GM19023 (cell line): ENCODE results near the gene EPO.
"Not testable (repeated sequence)": the region's sequence is repeated elsewhere in the genome, so short reads cannot be mapped to it uniquely, and the experiment has no call there.

Experiments
- ATAC-seq: cut with Tn5 transposase; IDR thresholded peaks from one replicate; pipeline ENCODE4 v1.9.1; 2021; ENCODE audit warnings: mild to moderate bottlenecking, moderate library complexity; ENCODE audit not compliant: unreplicated experiment

The EPO gene

DNA sequence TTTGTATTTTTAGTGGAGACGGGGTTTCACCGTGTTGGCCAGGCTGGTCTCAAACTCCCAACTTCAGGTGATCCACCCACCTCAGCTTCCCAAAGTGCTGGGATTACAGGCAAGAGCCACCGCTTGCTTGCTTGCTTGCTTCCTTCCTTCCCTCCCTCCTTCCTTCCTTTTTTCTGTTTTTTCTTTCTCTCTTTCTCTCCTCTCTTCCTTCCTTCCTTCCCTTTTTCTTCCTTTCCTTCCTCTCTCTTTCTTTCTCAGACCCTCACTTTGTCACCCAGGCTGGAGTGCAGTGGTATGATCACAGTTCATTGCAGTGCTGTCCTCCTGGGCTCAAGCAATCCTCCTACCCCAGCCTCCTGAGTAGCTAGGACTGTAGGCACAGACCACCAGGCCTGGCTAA, 19.2 kb upstream of the EPO start:
- ATAC-seq: not testable (repeated sequence)

DNA sequence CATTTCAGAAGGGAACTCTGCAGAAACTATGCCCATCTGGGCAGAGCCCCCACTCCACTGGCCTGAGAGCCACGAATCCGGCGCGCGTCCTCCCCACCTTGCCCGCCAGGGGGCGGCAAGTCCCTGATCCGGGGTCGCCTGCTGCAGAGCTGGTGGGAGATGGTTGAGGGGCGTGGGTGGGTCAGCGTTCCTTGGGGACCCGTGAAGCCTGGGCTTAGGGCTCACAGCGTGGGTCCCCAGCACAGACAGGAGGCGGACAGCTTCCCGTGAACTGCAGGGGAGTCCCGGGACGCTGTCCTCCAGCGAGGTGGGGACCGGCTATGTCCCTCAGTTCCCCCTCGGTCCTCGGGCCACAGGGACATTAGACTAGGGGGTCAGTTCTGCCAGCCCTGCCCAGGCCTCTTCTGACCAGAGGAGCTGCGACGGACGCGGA, 14.9 kb upstream of the EPO start:
- ATAC-seq: peak; percentile 56

DNA sequence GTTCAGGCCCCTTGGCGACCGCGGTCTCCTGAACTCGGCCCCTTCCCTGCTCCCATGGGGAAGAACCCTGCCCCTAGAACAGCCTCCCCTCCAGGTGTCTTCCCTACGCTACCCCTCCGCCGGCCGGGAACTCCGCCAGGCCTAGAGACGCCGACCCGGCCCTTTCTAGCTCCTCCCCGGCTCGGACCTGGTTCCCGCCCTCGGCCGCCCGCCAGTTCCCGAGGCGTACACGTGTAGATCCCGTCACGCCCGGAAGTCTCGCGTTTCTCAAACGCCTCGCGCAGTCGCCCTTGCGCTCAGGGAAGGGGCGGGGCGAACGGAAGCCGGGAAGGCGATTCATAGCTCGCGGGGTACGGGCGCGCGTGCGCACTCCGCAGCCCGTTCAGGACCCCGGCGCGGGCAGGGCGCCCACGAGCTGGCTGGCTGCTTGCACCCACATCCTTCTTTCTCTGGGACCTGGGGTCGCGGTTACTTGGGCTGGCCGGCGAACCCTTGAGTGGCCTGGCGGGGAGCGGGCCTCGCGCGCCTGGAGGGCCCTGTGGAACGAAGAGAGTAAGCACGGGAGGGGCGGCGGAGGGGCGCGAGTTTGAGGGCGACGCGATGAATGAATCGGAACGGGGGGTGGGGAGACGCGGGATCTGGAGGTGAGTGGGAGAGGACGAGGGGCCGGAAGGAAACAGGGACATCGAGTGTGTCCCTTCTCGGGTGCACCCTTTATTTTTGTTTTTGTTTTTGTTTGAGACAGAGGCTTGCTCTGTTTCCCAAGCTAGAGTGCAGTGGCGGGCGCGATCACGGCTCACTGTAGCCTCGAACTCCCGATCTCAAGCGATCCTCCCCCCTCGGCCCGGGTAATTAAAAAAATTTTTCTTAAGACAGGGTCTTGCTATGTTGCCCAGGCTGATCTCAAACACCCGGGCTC, 14.3 kb upstream of the EPO start, which contains the start of gene POP7:
Gene POP7 (plus strand): TSS at position 369 of the 919 bp plus-strand sequence. CDS start 710 bp downstream, outside the sequence.
- ATAC-seq: peak; percentile 91

DNA sequence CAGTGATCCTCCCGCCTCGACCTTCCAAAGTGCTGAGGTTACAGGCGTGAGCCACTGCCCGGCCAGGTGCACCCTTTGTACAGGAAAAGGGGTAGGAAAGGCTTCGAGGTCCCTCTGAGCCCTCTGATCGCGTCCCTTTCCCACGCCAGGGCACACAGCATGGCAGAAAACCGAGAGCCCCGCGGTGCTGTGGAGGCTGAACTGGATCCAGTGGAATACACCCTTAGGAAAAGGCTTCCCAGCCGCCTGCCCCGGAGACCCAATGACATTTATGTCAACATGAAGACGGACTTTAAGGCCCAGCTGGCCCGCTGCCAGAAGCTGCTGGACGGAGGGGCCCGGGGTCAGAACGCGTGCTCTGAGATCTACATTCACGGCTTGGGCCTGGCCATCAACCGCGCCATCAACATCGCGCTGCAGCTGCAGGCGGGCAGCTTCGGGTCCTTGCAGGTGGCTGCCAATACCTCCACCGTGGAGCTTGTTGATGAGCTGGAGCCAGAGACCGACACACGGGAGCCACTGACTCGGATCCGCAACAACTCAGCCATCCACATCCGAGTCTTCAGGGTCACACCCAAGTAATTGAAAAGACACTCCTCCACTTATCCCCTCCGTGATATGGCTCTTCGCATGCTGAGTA, 13.5 kb upstream of the EPO start:
- no peak for ATAC-seq

DNA sequence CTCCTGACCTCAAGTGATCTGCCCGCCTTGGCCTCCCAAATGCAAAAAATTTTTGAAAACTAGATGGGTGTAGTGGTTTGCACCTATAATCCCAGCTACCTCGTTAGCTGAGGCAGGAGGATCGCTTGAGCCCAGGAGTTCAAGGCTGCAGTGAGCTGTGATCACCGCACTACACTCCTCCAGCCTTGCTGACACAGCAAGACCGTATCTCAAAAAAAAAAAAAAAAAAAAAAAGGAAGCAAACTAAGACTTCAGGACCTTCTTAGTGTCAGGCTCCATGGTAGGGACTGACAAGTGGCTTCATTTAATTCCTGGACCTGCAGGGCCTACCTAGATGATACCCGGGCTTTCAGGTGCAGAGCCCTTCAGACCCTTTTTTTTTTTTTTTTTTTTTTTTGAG, 11.9 kb upstream of the EPO start:
- ATAC-seq: no peak

DNA sequence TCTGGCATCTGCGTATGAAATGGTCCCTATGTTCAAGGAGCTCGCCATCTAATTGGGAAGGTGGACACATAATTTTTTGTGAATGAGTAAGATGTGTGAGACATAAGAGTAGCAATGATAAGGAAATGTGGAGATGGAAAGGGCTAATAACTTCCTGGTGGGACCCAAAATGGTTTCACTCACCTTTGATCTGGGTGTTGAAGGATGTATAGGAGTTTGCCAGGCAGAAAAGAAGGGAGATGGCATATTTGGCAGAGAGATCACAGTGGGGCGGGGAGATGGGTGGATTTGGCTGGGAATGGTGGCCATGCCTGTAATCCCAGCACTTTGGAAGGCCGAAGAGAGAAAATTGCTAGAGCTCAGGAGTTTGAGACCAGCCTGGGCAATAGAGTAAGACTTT, 9.8 kb upstream of the EPO start:
- no peak for ATAC-seq

DNA sequence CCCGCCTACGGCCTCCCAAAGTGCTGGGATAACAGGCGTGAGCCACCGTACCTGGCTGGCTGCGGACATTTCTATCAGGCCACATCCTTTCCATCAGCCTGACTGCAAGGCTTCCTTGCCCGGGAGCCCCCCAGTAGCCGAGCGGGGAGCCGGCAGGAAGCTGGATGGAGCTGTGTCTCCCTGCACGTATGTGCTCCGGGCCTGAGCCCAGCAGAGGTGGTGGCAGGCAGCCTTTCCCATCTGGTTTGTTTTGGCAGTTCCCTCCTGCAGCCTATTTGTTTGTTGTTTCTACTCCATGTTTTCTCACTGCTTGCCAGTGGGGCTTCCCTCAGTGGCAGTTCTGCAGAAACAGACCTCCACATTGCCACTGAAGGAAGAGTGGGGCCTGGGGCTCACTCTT, 8.9 kb upstream of the EPO start:
- no peak for ATAC-seq

DNA sequence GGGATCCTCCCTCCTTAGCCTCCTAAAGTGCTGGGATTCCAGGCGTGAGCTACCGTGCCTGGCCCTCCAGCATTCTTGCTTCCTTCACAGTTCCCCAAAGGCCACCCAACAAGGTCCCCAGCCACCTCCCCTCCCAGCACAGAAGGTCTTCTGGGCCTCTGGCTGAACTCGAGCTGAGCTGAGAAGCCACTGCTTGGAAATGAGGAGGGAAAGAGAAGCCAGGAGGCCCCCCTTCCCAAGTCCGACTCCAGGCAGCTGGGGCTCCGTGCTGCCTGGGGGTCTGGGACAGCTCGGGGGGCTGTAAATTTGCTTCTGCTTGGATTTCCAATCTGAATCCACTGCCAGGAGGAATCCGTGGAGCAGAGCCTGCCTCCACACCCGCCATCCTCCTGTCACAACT, 5.5 kb upstream of the EPO start:
- no peak for ATAC-seq

DNA sequence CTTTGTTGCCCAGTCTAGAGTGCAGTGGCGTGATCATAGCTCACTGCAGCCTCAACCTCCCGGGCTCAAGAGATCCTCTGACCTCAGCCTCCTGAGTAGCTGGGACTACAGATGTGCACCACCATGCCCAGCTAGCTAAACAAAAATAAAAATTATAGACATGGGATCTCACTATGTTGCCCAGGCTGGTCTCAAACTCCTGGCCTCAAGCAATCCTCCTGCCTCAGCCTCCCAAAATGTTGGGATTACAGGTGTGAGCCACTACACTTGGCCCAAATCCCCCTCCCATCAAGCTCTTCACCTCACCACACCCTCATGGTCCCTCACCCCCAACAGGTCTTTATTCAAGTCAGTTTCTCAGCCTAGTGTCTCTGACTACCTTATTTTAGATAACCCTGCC, 3.2 kb upstream of the EPO start:
- not testable (repeated sequence) for ATAC-seq

DNA sequence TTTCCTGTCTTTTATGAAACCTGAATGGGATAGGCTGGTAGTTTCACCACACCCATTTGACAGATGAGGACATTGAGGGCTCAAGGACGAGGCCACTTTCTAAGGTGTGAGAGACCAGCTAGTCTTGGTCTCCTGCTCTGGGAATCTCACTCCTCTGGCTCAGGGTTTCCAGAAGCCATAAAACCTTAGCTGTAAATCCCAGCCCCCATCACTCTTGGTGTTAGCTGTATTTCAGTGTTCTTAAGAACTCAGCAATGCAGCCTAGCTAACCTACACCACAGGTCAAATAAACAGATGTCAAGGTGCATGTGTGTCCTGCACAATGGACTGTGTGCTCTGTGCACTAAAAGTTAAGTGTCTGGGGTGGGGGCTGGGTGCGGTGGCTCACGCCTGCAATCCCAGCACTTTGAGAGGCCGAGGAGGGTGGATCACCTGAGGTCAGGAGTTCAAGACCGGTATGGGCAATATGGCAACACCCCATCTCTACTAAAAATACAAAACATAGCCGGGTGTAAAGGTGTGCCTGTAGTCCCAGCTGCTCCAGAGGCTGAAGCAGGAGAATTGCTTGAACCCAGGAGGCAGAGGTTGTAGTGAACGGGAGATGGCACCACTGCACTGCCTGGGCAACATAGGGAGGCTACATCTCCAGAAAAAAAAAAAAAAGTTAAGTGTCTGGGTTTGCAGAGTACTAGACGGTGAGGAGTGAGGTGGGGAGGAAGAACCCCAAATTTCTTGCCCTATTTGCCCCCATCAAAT, 567 bp upstream of the EPO start:
- no peak for ATAC-seq

DNA sequence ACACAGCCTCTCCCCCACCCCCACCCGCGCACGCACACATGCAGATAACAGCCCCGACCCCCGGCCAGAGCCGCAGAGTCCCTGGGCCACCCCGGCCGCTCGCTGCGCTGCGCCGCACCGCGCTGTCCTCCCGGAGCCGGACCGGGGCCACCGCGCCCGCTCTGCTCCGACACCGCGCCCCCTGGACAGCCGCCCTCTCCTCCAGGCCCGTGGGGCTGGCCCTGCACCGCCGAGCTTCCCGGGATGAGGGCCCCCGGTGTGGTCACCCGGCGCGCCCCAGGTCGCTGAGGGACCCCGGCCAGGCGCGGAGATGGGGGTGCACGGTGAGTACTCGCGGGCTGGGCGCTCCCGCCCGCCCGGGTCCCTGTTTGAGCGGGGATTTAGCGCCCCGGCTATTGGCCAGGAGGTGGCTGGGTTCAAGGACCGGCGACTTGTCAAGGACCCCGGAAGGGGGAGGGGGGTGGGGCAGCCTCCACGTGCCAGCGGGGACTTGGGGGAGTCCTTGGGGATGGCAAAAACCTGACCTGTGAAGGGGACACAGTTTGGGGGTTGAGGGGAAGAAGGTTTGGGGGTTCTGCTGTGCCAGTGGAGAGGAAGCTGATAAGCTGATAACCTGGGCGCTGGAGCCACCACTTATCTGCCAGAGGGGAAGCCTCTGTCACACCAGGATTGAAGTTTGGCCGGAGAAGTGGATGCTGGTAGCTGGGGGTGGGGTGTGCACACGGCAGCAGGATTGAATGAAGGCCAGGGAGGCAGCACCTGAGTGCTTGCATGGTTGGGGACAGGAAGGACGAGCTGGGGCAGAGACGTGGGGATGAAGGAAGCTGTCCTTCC, 620 bp downstream of the EPO start:
- ATAC-seq: no peak

DNA sequence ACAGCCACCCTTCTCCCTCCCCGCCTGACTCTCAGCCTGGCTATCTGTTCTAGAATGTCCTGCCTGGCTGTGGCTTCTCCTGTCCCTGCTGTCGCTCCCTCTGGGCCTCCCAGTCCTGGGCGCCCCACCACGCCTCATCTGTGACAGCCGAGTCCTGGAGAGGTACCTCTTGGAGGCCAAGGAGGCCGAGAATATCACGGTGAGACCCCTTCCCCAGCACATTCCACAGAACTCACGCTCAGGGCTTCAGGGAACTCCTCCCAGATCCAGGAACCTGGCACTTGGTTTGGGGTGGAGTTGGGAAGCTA, 1.2 kb downstream of the EPO start:
- no peak for ATAC-seq

DNA sequence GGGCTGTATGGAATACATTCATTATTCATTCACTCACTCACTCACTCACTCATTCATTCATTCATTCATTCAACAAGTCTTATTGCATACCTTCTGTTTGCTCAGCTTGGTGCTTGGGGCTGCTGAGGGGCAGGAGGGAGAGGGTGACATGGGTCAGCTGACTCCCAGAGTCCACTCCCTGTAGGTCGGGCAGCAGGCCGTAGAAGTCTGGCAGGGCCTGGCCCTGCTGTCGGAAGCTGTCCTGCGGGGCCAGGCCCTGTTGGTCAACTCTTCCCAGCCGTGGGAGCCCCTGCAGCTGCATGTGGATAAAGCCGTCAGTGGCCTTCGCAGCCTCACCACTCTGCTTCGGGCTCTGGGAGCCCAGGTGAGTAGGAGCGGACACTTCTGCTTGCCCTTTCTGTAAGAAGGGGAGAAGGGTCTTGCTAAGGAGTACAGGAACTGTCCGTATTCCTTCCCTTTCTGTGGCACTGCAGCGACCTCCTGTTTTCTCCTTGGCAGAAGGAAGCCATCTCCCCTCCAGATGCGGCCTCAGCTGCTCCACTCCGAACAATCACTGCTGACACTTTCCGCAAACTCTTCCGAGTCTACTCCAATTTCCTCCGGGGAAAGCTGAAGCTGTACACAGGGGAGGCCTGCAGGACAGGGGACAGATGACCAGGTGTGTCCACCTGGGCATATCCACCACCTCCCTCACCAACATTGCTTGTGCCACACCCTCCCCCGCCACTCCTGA, 2.4 kb downstream of the EPO start:
- no peak for ATAC-seq

DNA sequence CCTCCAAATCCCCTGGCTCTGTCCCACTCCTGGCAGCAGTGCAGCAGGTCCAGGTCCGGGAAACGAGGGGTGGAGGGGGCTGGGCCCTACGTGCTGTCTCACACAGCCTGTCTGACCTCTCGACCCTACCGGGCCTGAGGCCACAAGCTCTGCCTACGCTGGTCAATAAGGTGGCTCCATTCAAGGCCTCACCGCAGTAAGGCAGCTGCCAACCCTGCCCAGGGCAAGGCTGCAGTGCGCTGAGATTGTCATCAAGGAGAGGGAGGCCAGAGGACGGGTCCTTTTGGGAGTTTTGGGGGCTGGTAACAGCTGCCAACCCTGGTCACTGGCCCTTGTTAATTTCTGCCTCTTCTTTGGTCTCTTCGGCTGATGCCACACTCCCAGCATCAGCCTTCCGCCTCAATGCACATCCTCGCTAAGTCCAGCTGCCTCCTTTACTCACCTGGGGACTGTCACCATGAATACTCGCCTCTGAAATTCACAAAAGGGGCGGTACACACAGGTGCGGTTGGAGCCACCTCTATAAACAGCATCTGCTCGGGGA, 3.5 kb downstream of the EPO start:
- ATAC-seq: no peak

DNA sequence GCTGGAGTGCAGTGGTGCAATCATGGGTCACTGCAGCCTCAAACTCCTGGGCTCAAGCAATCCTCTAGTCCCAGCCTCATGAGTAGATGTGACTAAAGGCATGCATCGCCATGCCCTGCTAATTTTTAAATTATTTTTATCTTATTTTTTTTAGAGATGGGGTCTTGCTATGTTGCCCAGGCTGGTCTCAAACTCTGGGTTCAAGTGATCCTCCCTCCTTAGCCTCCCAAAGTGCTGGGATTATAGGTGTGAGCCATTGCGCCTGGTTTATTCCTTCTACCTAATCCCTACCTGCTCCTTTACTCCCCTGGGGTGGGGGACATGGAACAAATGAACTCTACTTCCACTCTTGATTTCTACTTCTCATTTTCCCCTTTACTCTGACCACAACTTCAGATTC, 4.1 kb downstream of the EPO start:
- not testable (repeated sequence) for ATAC-seq

DNA sequence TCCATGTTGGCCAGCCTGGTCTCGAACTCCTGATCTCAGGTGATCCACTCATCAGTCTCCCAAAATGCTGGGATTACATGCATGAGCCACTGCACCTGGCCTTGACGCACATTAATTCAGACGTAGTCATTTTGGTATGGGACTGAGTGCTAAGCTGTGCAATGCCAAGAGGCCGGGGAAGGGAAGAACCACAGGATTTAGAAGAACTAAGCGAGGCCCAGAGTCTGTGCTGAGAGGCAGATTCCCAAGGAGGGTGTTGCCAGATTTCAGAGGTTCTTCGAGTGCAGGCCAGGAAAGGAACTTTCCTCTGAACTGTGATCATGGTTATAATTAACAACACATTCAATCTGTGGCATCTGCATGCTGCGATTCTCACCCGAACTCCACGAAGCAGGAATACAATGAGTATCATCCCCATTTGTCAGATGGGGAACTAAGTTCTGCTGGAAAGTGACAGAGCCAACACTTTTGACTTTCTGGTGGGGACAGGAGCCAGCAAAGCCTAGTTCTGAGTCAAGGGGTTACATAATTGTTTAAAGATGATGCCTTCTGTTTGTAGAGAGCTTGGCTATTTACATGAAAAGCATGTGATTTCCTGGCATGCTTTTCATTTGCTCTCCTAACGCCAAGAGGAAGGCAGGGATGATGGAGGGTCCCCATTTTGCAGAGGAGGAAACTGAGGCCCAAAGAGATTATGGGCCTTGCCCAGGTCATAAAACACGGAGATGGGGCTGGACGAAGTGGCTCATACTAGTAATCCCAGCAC, 6.9 kb downstream of the EPO start:
- no peak for ATAC-seq

DNA sequence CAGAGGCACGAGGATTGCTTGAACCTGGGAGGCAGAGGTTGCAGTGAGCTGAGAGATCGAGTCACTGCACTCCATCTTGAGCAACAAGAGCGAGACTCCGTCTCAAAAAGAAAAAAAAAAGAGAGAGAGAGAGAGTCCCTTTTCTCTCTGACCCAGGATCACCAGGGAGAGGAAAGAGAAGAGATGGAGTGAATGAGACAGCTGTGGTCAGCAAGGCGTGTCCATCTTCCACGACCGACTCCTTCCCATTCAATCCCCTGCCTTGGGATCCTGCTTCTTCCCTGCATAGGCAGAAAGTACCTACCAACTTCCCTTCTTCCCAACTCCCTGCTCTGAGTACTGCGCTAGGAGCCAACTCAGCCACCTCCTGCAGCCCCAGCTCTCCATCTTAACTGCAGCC, 7.9 kb downstream of the EPO start:
- no peak for ATAC-seq

DNA sequence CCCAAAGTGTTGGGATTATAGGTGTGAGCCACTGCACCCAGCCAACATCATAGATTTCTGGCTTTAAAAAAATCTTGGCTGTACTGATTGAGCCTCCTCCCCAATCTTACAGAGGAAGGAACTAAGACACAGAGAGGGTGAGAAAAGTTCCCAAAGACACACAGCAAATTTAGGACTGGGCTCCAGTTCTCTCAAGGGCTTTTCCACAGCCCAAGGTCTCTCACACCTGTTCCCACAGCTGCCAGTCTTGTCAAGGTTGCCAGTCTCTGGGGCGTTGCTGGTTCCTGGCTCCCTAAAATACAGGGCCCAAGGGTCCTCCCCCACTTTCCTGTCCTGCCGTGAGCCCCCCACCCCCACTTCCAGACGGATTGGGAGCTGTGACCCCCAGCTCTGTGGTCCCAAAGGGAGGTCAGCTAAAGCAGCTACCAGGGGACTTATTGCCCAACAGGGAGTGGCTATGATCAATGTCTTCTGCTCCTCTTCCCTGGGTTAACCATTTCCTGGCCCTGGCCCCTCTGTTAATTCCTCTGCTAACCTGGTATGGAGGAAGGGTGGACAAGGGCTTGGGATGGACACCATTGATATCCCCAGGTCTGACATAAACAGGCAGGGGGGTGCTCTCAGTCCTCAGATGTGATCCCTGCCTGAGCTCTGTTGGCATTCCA, 10.0 kb downstream of the EPO start:
- no peak for ATAC-seq
